Fibroblast of lung (primary cell): ENCODE results near the gene SSB.

Experiments used
- EZH2 ChIP-seq: IDR thresholded peaks from 2 replicates; pipeline ENCODE4 v1.5.1; 2012; ENCODE audit warnings: low read length, control low read depth, mild to moderate bottlenecking; ENCODE audit errors: missing control alignments
- TF ChIP-seq, protein P1 (sequence below), 2 donors: IDR thresholded peaks in 1 of 2; conservative IDR thresholded peaks in 1 of 2; 1 replicate in 1 of 2; 2 replicates in 1 of 2; pipeline ENCODE4 v1.5.1; 2011 to 2012; ENCODE audit warnings: low read length in 2 of 2, control low read depth in 1 of 2, inconsistent platforms in 1 of 2, low read depth in 1 of 2, mild to moderate bottlenecking in 1 of 2

GRCh38 chr2:169768262-169768995 is 30.2 kb upstream of the SSB start:
- TF ChIP-seq, protein P1, sequence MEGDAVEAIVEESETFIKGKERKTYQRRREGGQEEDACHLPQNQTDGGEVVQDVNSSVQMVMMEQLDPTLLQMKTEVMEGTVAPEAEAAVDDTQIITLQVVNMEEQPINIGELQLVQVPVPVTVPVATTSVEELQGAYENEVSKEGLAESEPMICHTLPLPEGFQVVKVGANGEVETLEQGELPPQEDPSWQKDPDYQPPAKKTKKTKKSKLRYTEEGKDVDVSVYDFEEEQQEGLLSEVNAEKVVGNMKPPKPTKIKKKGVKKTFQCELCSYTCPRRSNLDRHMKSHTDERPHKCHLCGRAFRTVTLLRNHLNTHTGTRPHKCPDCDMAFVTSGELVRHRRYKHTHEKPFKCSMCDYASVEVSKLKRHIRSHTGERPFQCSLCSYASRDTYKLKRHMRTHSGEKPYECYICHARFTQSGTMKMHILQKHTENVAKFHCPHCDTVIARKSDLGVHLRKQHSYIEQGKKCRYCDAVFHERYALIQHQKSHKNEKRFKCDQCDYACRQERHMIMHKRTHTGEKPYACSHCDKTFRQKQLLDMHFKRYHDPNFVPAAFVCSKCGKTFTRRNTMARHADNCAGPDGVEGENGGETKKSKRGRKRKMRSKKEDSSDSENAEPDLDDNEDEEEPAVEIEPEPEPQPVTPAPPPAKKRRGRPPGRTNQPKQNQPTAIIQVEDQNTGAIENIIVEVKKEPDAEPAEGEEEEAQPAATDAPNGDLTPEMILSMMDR (conservative IDR thresholded peaks at IDR 0.05 in 1 of 2, IDR thresholded peaks at IDR 0.05 in 1 of 2; ENCODE audit: low read depth in 1 of 2, low read length in 2 of 2) = no peak
- TF ChIP-seq EZH2 = peak; percentile 87
